Measurements from ENCODE around the gene KANSL2.
A peak's percentile ranks its signal among the peaks of the same experiment; 100 is the strongest.
"Not testable (repeated sequence)": the region's sequence is repeated elsewhere in the genome, so short reads cannot be mapped to it uniquely, and the experiment has no call there.

Gene KANSL2

DNA sequence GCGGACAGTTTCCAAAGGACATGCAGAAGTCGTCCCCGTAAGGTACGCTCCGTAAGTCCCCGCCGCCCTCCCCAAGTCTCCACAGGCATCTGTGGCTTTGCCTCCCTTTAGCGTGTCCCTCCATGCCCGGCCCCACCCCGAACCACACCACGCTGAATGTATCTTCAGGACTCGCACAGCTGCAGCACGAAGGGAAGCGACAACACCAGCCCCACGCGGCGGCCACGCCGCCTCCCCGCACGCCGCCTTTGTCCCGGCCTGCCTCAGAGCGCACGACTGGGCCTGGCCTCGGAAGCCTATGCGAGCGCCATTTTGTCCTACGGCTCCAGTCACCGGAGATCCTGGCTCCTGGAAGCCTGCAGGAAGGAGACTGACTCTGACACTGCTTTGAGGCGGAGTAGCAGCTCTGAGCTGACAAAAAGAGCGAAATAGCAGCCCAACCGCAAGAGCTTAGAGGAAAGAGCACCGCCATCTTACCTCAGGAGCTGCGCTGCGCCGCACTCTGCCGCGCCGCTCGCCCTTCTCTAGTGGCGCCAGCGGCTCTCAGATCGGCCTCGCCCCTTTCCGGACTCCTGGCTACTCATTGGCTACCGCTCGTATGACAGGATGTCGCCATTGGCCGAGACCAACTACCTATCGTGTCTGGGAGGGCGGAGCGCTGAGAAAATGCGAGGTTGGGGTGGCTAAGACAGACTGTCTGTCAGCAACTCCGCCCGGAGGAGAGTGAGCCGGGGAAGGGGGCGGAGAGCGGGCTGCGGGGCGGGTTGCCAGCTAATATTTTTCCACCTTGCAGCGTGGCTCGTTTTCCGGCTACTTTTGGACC is at the start of gene KANSL2:
TSS of gene KANSL2 (minus strand) at position 529 of the 823 bp plus-strand sequence. CDS start 606 bp downstream, outside the sequence.
- DNase-seq = peak; percentile 93 to 97

- no peak for DNase-seq
These were observed 46.8 kb upstream of the KANSL2 start for GRCh38 chr12:48728807-48729206.

DNA sequence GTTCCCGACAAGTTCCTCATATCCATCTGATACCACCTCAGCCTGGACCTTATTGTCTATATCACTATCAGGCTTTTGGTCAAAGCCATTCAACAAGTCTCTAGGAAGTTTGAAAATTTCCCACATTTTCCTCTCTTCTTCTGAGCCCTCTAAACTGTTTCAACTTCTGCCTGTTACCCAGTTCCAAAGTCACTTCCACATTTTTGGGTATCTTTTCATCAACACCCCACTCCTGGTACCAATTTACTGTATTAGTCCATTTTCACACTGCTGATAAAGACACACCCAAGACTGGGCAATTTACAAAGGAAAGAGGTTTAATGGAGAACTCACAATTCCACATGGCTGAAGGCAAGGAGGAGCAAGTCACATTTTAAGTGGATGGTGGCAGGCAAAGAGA is 38.7 kb upstream of the KANSL2 start:
- DNase-seq = not testable (repeated sequence)

- DNase-seq = not testable (repeated sequence)
These were observed 38.1 kb upstream of the KANSL2 start for GRCh38 chr12:48720171-48720570.

DNA sequence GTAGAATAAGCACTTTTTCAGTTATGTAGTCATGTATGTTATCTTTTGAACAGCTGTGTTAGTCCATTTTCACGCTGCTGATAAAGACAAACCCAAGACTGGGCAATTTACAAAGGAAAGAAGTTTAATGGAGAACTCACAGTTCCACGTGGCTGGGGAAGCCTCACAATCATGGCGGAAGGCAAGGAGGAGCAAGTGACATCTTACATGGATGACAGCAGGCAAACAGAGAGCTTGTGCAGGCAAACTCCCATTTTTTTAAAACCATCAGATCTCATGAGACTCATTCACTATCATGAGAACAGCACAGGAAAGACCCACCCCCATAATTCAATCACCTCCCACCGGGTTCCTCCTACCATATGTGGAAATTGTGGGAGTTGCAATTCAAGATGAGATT is 37.0 kb upstream of the KANSL2 start:
- DNase-seq = not testable (repeated sequence)

GRCh38 chr12:48717252-48717695 is 35.2 kb upstream of the KANSL2 start:
- no peak for DNase-seq

GRCh38 chr12:48716493-48717251 is 34.6 kb upstream of the KANSL2 start, which contains the start of gene CCNT1:
TSS of gene CCNT1 (minus strand) at chr12:48716707. CDS start at chr12:48716675, 32 bp downstream.
- DNase-seq = peak; percentile 99

DNA sequence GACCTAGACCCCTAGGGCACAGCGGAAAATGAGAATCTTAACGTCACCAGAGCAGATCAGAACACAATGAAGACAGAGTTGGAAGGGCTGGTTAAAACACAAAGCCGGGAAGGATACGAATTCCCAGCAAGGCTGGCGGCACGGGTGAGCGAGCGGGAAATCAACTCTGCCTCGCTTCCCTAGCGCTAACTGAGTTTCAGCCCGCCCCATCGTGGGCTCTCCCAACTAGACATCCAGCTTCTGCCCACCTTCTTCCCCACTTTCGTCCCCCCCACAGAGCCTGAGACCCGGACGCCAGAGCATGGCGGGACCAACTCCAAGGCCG is 34.1 kb upstream of the KANSL2 start:
- no peak for DNase-seq

DNA sequence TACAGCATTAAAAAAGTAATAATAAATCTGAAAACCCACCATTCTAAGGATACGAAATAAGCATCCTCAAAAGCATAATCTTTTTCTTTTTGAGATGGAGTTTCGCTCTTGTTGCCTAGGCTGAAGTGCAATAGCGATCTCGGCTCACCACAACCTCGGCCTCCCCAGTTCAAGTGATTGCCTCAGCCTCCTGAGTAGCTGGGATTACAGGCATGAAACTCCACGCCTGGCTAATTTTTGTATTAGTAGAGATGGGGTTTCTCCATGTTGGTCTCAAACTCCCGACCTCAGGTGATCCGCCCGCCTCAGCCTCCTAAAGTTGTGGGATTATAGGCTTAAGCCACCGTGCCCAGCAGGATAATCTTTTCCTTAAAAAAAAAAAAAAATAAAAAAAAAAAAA is 30.2 kb upstream of the KANSL2 start:
- no peak for DNase-seq

- not testable (repeated sequence) for DNase-seq
These were observed 16.8 kb upstream of the KANSL2 start for GRCh38 chr12:48698822-48699221.

DNA sequence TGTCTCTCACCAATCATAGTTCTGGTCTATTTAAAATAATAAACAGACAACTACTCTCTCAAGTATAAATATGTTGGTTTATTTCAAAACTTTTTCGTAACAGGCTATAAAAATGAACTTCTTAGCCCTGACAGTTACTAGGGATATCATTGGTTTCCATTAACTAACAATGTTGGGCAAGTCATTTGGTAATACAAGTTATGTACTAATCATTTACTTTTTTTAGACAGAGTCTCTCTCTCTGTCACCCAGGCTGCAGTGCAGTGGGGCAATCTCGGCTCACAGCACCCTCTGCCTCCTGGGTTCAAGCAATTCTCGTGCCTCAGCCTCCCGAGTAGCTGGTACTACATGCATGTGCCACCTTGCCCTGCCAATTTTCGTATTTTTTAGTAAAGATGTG is 14.6 kb upstream of the KANSL2 start:
- no peak for DNase-seq

DNA sequence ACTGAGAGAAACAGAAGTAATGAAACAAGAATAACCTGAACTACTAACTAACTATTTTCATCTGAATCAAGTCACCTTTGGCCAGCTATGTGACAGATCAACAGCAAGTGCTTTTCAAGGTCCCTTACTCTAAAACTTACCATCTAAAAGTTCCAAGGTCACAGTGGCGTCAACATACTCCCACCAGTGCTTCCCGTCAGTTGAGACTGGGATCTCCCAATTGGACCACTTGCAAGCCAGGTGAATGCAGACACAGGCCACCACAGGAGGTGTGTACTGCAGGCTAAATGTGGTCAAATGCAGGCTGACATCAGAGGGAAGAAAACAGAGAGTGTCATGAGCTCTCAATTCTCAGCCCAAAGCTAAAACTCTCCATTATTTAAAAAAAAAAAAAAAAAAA is 13.8 kb upstream of the KANSL2 start:
- DNase-seq = no peak

- no peak for DNase-seq
These were observed 12.0 kb upstream of the KANSL2 start for GRCh38 chr12:48694038-48694437.

DNA sequence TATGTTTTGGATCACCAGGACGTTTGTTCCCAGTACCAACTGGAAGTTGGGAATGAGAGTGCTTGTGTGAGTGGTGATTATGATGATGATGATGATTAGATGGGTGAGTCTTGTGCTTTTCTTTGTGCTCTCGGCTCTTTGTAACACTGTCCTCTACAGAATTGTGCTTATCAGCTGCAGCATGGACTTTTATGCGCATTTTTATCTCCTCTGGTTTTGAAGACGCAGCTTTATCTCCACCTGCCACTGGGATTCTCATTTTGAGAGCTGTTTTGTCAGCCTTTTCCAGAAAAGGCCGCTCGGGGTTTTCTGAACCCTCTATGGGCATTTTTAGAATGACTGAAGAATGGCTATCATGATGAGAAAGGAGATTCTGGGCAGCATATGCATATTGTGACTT is 11.5 kb upstream of the KANSL2 start:
- no peak for DNase-seq

DNA sequence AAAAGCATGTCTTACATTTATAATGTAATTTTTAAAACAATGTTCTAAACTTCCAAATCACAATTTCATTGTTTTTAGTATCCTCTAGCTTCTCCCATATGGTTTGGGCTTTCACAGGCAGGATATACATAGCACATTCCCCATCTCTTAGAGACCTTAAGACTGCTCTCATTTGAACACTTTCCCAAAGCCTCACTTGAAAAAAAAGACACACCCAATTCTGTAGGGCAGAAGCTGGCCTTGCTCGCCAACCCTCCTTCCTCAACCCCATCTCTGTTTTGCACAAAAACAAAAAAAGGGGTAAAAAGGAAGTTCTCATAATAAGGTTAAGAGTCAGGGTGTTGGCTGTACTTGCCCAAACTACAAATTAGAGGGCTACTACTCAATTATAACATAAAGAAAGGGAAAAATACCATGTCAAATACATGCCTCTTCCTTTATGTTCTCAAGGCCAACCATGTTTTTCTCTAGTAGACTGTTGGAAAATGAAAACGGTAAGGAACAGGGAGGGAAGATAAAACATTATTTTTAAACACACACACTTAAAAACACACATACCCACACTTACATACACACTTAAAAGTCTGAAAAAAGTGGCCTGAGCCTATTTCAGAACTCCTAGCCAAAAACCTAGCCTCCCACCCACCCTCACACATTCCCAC is 9.9 kb upstream of the KANSL2 start:
- no peak for DNase-seq

DNA sequence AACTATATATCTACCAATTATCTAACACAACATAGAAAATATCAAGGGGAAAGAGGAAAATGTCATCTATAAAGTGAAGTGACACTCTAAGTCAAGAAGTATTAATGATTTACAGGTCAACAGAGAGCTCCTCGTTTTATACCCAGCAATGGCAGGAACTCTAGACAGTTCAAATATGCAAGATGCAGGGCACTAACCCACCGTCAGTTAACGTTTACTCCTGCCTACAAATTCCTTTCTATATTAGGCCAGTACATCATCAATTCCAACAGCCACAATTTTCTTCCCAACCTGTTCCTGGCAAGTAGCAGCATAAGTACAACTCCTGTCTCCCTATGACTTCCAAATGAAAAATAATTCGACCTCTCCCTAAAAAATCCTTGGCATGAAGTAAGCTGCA is 9.0 kb upstream of the KANSL2 start:
- no peak for DNase-seq

- DNase-seq = no peak
These were observed 8.4 kb upstream of the KANSL2 start for GRCh38 chr12:48690436-48690835.

DNA sequence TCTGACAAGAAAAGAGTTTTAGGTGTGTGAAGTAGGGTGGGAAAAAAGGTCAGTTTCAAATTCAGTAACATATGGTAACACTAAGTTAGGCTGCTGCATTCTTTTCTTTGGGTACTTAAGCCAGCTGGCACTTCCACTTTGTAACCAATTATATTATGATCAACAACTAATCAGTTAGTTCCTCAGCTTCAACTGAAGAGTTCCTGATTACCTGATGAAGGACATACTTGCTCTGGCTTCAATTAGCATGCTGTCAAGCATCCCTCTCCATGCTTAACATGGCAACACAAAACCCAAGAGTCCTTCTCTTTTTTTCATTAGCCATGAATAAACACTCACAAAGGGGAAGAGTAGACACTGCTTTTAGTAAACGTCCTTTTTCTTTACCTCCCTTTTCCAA is 6.8 kb upstream of the KANSL2 start:
- no peak for DNase-seq

DNA sequence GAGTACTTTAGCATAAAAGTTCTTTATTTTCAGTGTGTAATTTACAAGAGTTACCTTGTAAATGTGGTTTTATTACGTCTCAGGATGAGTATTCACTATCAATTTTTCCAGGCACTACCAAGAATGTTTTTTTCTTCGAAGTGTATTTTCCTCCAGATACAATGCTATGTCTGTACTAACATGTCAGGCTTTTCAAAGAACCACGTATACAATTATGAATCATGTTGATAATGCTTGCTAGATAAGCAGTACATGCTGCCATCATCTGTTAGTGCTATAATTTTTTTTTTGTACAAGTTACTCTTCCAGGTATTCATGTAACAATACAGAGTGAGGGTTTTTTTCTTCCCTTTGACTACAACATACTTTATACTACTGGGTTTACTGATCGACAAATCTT is 5.6 kb upstream of the KANSL2 start:
- no peak for DNase-seq

DNA sequence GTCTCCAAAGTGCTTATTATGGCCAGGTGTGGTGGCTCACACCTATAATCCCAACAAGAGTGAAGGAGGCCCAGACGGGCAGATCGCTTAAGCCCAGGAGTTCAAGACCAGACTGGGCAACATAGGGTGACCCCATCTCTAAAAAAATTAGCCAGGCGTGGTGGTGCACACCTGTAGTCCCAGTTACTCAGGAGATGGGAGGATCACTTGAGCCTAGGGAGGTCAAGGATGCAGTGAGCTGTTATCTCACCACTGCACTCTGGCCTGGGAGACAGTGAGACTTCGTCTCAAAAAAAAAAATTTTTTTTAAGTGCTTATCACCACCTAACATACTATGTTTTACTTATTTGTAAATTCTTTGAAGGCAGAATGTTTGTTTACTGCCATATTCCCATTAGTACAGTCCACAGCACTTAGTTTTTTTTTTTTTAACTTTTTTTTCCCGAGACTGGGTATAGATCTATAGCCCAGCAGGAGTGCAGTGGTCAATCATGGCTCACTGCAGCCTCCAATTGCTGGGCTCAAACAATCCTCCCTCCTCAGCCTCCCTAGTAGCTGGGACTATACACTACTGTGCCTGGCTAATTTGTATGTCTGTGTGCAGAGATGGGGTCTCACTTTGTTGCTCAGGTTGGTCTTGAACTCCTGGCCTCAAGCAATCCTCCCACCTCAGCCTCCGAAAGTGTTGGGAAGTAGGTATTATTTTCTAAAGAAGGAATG is 4.7 kb upstream of the KANSL2 start:
- no peak for DNase-seq

DNA sequence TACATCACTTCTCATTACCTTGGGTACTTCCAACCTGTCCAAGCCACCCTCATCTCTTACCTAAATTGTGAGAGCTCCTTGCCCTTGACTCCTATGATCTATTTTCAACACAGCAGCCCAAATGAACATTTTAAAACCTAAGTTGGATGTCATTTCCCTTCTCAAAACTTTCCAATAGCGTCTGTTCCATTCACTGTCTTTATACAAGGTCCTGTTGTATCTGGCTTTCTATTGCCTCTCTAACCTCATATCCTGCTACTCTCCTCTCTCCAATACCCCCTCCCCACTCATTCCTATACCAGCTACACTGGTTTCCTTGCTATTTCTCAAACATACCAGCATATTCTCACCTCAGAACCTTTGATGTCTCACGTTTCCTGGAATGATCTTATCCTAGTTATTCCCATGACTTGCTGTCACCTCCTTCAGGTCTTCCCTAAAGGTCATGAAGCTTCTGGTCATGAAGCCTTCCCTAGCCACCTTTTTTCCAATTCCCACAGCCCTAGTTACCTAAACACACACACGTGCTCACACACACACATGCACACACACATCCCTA is 4.1 kb upstream of the KANSL2 start:
- no peak for DNase-seq

DNA sequence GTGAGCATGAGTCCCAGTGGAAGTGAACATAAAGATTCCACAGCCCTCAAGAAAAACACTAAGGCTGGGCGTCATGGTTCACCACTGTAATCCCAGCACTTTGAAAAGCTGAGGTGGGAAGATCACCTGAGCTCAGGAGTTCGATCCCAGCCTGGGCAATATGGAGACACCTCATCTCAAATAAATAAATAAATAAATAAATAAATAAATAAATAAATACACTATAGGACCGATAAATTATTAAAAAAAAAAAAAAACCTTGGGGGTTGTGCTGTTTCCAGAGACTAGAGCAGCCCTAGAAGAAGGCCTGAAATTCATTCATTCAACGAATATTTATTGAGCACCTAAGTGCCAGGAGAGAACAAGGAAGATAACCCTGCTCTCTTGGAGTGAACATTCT is 1.5 kb upstream of the KANSL2 start:
- DNase-seq = no peak

GRCh38 chr12:48682927-48683326 is 889 bp upstream of the KANSL2 start:
- DNase-seq = no peak
